ENCODE results near the gene TMEM258. TPM values are rescaled to one million over a fixed set of nuclear protein-coding genes. Genes with fewer than 3 reads are reported as not detected.

Gene TMEM258
- total RNA-seq, result 42.3 and 63.2 TPM in 2 replicates

DNA sequence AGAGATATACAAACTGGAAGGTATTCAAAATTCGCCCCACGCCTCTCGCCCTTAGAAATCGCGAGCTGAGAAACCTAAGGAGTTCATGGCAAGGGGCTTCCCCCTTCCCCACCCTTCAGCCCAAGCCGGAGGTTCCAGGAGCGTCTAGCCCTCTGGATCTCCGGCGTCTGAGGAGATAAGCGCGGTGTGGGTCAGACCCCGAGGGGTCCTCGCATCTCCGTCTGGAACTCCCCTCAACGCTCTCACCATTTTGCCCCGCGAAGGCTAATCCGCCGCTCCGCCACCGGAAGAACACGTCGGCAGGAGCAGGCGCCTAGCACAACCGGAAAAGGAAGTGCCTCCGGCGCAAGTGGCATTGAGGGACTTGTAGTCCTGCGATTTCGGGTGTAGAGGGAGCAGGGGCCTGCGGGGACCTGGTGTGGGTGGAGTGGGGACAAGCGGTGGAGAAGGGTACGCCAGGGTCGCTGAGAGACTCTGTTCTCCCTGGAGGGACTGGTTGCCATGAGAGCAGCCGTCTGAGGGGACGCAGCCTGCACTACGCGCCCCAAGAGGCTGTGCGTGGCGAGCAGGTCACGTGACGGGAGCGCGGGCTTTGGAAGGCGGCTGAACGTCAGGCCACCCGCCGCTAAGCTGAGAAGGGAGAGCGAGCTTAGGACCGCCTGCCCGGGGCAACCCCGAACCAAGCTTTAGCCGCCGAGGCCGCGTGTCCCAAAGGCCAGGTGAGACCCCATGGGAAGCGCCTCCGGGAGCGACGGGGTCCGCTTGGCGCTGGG lies at the start of gene TMEM258, which contains the start of gene FEN1:
Gene TMEM258, minus strand, starts transcription at position 290 of the 773 bp plus-strand sequence. Its CDS starts 41 bp downstream, at position 249.
Gene FEN1, plus strand, starts transcription at position 602 of the 773 bp plus-strand sequence. CDS start 2,451 bp downstream, outside the sequence.

DNA sequence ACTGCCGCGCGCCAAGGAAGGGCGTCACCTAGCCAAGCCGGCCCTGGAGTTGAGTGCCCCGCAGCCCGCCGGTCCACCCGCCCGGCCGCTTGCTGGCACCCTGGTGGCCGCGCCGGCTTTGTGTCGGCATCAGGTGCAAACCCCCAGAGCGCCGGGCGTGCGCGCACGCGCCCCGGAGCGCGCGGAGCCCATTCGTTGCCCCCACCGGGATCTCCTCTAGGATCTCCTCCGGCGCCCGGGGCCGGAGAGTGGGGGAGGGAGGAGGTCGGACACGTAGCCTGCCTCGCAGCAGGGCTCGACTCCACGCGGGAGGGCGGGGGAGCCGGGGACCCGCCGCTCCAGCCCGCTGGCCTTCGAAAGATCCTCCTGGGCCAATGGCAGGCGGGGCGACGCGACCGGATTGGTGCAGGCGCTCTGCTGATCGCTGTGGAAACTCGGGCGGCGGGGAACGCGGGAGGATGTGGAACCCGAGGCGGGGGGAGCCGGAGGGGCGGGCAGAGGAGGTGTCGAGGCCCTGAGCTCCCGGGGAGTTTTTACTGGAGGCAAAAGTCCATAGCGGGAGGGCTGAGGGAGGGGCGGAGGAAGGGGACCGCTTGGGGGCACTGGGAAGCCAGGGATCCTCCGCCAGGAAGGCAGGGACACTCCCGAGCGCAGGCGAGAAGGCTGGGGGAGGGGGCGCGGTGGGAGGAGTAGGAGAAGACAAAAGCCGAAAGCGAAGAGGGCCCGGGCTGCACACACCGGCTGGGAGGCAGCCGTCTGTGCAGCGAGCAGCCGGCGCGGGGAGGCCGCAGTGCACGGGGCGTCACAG lies 35.4 kb upstream of the TMEM258 start, which contains the start of gene FADS2:
Gene FADS2, plus strand, starts transcription at position 730 of the 808 bp plus-strand sequence. CDS start 91 bp downstream, outside the sequence.

DNA sequence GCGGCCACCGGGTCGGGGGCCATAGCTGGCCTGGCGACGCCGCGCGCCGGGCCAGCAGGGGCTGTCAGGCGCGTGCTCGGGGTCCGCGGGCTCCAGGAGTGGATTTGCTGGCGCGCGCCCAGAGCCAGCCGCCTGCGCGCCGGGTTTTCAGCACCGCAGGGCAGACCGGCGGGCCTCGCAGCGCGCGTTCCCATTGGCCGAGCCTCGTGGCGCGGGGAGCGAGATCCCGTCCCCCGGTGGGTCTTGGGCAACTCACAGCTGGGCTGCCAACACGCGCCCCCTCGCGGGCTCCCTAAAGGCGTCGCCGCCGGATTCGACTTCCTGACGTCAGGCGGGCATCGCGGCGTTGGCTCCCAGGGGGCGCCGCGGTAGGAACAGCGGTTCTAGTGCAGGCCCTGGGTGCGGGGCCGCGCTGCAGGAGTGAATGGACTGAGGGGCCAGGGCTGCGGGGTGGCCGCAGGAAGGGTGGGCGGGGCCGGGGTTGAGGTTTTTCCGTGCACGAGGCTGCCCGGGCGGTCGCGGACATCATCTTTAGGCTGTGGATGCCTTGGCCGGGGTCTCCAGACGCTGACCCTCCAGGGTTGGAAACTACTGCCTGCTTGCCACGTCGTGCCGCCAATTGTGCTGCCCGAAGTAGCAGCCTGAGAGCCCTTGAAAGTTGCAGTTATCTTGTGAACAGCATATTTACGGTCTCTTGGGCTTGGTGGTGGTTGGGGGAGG lies 24.5 kb upstream of the TMEM258 start, which contains the start of gene FADS1:
Gene FADS1, minus strand, starts transcription at position 268 of the 720 bp plus-strand sequence. Its CDS starts 74 bp downstream, at position 194.

DNA sequence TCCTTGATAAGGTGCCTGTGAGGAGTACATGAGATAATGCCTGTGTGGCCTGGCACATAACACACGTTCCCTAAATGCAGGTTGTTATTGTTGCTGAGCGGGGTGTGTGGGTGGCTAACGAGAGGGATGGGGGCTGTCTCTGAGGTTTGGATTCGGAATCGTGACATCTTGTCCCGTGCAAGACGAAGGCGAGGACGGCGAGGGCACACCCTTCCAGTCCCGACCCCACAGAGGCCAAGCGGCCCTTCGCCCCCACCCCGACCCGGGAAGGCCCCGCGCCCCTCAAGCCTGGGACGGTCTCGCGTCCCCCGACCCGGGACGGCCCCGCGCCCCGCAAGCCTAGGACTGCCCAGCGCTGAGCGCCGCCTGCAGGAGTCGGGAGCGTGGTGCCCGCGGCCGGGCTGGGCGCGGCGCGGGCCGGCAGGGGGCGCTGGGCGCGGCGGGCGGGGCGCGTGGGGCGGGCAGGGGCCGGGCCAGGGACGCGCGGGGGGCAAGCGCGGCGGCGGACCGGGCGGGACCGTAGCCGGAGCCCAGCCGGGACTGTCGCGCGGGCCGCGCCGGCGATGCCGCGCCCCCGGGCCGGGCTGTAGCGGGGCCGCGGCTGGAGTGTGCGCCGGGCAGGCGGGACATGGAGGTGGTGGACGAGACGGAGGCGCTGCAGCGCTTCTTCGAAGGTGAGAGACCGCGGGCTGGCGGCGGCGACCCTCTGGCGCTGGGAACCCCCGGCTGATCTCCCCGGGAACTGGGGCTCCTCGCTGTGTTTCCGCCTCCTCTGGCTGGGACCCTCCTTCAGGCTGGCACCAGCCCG lies 40.1 kb downstream of the TMEM258 start, which contains the start of gene MYRF:
Gene MYRF, plus strand, starts transcription at position 520 of the 808 bp plus-strand sequence. Its CDS starts 109 bp downstream, at position 629.

Other genes with a start within 250 kb of the TMEM258 start
- 12.1 and 22.7 TPM in 2 replicates for gene SYT7, start 211.5 kb downstream of the TMEM258 start, total RNA-seq
- gene DAGLA, start 112.2 kb downstream of the TMEM258 start, total RNA-seq, result 2.2 and 4.8 TPM in 2 replicates
- gene MYRF, start 40.0 kb downstream of the TMEM258 start, total RNA-seq, result 0.15 and 0.17 TPM in 2 replicates
- gene FEN1, start 312 bp upstream of the TMEM258 start, total RNA-seq, result 4.1 and 25.2 TPM in 2 replicates
- gene FADS1, start 24.4 kb upstream of the TMEM258 start, total RNA-seq, result 112 and 128 TPM in 2 replicates
- gene FADS2, start 35.7 kb upstream of the TMEM258 start, total RNA-seq, result 349 and 427 TPM in 2 replicates
- 41.2 and 173 TPM in 2 replicates for gene FADS3, start 98.9 kb upstream of the TMEM258 start, total RNA-seq
- 19.2 and 30.6 TPM in 2 replicates for gene RAB3IL1, start 125.0 kb upstream of the TMEM258 start, total RNA-seq
- gene BEST1, start 157.8 kb upstream of the TMEM258 start, total RNA-seq, result 3.2 and 13.1 TPM in 2 replicates
- 2,813 and 3,530 TPM in 2 replicates for gene FTH1, start 175.0 kb upstream of the TMEM258 start, total RNA-seq